Esophagus muscularis mucosa (tissue), 4 donors: ENCODE results near the gene BRD7. TPM values are rescaled to one million over a fixed set of nuclear protein-coding genes. Genes with fewer than 3 reads are reported as not detected.

ENCODE experiments used
- DNase-seq: peaks from one replicate; pipeline ENCODE4 v3.0.0-alpha.2; 2017; ENCODE audit errors: extremely low spot score
- H3K27ac ChIP-seq, 4 donors: fragments of 200-600 bp; sonication (generic); replicated peaks in 1 of 4; 1 replicate in 3 of 4; 2 replicates in 1 of 4; pipeline ENCODE4 v1.5.1; 2016 to 2019; ENCODE audit warnings: mild to moderate bottlenecking in 1 of 4
- H3K27me3 ChIP-seq, 4 donors: fragments of 200-600 bp; sonication (generic); one replicate each; pipeline versions ENCODE4 v1.5.1 to v1.6.0; 2016 to 2019
- H3K36me3 ChIP-seq, 4 donors: fragments of 200-600 bp; sonication (generic); one replicate each; pipeline ENCODE4 v1.5.1; 2016 to 2019
- H3K4me1 ChIP-seq, 4 donors: fragments of 200-600 bp; sonication (generic); one replicate each; pipeline ENCODE4 v1.5.1; 2016 to 2019
- H3K4me3 ChIP-seq, 4 donors: fragments of 200-600 bp; sonication (generic); 1 replicate in 2 of 4; 2 replicates in 2 of 4; pipeline ENCODE4 v1.5.1; 2016 to 2019; ENCODE audit warnings: mild to moderate bottlenecking in 4 of 4, moderate library complexity in 1 of 4
- H3K9me3 ChIP-seq, 4 donors: fragments of 200-600 bp; sonication (generic); 1 replicate in 3 of 4; 2 replicates in 1 of 4; pipeline ENCODE4 v1.5.1; 2016 to 2019
- CTCF ChIP-seq, 3 experiments: fragments of 200-600 bp in 2 of 3; fragments of 450-650 bp in 1 of 3; sonication (generic) in 2 of 3; IDR thresholded peaks; one replicate each; pipeline ENCODE4 v1.5.1; 2017 to 2019; ENCODE audit warnings: antibody characterized with exemption in 3 of 3, mild to moderate bottlenecking in 2 of 3, moderate library complexity in 1 of 3
- EP300 ChIP-seq: sonication (generic); formaldehyde crosslinking; IDR thresholded peaks from one replicate; pipeline ENCODE4 v1.6.1; 2017; ENCODE audit warnings: antibody characterized with exemption
- POLR2A ChIP-seq: fragments of 450-650 bp; IDR thresholded peaks from one replicate; pipeline ENCODE4 v1.6.1; 2017; ENCODE audit warnings: antibody characterized with exemption, moderate library complexity, mild to moderate bottlenecking, low read depth
- POLR2AphosphoS5 ChIP-seq, 2 donors: sonication (generic); formaldehyde crosslinking; IDR thresholded peaks; one replicate each; pipeline ENCODE4 v1.6.1; 2017; ENCODE audit warnings: antibody characterized with exemption in 2 of 2
- WGBS: methylation state at CpG from one replicate; pipeline ENCODE4 v1.1.5; 2018; 5-methylcytosine and 5-hydroxymethylcytosine counted together
- intact Hi-C: fragments of 100-400 bp; cut with DNase I; formaldehyde crosslinking; loops from one replicate; pipeline ENCODE4 v1.15.1; 2023
- total RNA-seq, 4 donors: library from RNA; depleted of rRNA; stranded (reverse); fragments of >200 nt; gene quantifications; one replicate each; pipeline versions ENCODE4 v1.1.0 to v1.2.1, GENCODE V29; 2016

Gene BRD7
- total RNA-seq, 4 donors from 2014 or later, result 49.5 to 68.1 (median 56.5) TPM

- Histone ChIP-seq H3K4me3 (no peak overlapping the region), H3K4me1 (no peaks in the 10 kb centered on the region), H3K36me3 (no peaks in the 10 kb centered on the region), H3K27me3 (no peaks in the 10 kb centered on the region), H3K27ac (no peak overlapping the region), H3K9me3 (no peaks in the 10 kb centered on the region)
- DNase-seq, result peak; percentile 53
- TF ChIP-seq EP300 (no peak), POLR2A (no peak), CTCF (IDR thresholded peaks at IDR 0.05) (no peak), POLR2AphosphoS5 (IDR thresholded peaks at IDR 0.05) (no peak)
- 85% methylated on average over 8 of the region's 8 CpGs for WGBS
- intact Hi-C loops, result no loop called here
These were observed 28.2 kb upstream of the BRD7 start for GRCh38 chr16:50396761-50397535.

DNA sequence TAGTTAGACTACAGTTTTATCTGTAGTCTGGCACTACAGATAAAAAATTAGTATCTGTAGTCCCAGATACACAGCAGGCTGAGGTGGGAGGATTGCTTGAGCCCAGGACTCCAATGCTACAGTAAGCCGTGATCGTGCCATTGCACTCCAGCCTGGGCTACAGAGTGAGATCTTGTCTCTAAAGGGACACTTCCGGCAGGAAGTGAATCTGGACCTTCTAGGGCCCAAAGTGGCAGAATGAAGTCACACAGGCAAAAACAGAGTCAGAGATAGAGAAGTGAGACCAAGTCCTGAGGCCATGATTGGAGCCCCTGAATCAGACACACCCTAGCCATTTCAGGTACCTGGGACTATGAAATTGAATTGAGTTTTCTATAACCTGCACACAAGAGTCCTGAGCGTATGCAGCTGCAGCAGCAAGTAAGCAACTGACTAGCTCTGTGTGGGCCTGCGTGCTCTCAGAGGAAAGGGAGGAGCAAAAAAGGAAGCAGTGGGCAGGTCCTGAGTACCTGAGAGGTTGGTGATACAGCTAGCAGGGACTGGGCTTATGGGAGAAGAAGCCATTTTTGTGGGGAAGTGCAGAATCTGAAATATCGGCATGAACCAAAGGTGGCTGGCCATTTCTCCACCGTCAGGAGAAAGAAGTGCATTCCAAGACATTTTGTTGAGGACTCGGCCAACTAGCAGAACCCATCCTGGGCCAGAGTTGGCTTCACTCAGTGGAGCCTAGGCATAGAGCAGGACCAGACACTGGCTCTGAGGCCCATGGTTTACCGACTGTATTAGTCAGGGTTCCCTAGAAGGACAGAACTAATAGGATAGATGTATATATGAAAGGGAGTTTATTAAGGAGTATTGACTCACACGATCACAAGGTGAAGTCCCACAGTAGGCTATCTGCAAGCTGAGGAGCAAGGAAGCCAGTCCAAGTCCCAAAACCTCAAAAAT lies 27.2 kb upstream of the BRD7 start:
- Histone ChIP-seq H3K36me3 (no peaks in the 10 kb centered on the region), H3K4me1 (no peaks in the 10 kb centered on the region), H3K27me3 (no peaks in the 10 kb centered on the region), H3K4me3 (no peak overlapping the region), H3K27ac (no peak overlapping the region), H3K9me3 (no peaks in the 10 kb centered on the region)
- TF ChIP-seq CTCF (IDR thresholded peaks at IDR 0.05), result no peak
- WGBS, result 92% methylated on average over 10 of the region's 10 CpGs
- intact Hi-C loops, result no loop called here
- peak; percentile 86 for DNase-seq

DNA sequence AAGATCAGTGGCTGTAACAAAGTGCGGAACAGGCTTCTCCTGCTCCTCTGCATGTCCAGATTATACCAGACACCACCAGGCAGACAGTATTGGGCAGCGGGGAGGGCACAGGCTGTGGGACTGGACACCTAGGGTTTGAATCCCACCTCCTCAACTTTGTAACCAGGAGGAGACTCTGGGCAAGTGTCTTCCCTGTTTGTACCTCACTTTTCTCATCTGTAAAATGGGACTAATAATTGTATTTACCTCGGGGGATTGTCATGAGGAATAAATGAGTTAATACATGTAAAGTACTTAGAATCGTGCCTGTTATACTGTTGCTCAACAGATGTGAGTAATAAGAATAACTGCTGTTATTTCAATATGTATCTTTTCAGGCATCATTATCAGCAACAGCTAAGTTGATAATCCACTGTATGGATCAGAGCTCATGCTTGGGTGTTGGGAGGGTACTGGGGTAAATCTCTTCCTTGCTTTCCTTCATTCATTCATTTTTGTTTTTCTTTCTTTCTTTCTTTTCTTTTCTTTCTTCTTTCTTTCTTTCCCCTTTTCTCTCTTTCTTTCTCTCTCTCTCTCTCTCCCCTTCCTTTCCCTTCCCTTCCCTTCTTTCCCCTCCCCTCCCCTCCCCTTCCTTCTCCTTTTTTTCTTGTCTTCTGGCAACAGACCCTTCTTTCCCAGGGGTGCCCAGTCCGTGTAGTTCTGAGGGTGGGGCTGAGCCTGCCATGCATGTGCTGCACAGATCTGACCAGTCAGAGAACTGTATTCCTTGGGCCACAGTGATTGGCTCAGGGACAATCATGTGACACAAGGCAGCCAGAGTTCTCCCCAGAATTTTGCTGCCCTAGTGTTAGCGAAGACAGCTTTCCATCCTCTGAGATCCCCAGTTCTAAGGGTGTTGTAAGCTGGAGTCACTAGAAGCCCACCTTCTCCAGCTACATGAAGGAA lies 25.3 kb upstream of the BRD7 start:
- no peak overlapping the region for H3K27ac ChIP-seq
- H3K4me1 ChIP-seq, result no peaks in the 10 kb centered on the region

More for the DNA sequence above, 25.3 kb upstream of the BRD7 start:
- DNase-seq, result peak; percentile 45
- no peak for TF ChIP-seq CTCF (IDR thresholded peaks at IDR 0.05)
- no peak for TF ChIP-seq POLR2AphosphoS5 (IDR thresholded peaks at IDR 0.05)
- TF ChIP-seq EP300, result no peak
- TF ChIP-seq POLR2A, result no peak
- Histone ChIP-seq H3K9me3 (no peaks in the 10 kb centered on the region), H3K27me3 (no peaks in the 10 kb centered on the region), H3K4me3 (no peak overlapping the region), H3K36me3 (no peaks in the 10 kb centered on the region)
- WGBS, result 80% methylated on average over 6 of the region's 6 CpGs
- intact Hi-C loops, result no loop called here
